ENCODE measurements around the gene TMEM154.

The TMEM154 gene

GRCh38 chr4:152679414-152680281, at the start of gene TMEM154:
Gene TMEM154 (minus strand): TSS chr4:152679997. CDS start chr4:152679933, 64 bp downstream.
- DNase-seq = peak; percentile 64

GRCh38 chr4:152729466-152729865, 49.7 kb upstream of the TMEM154 start:
- no peak for DNase-seq

GRCh38 chr4:152728343-152728742, 48.5 kb upstream of the TMEM154 start:
- DNase-seq = no peak

GRCh38 chr4:152727784-152728183, 48.0 kb upstream of the TMEM154 start:
- DNase-seq = no peak

GRCh38 chr4:152724494-152724893, 44.7 kb upstream of the TMEM154 start:
- DNase-seq = no peak

GRCh38 chr4:152723236-152723635, 43.4 kb upstream of the TMEM154 start:
- DNase-seq = no peak

- DNase-seq = no peak
These were observed 40.2 kb upstream of the TMEM154 start for GRCh38 chr4:152719801-152720556.

GRCh38 chr4:152719291-152719690, 39.5 kb upstream of the TMEM154 start:
- DNase-seq = no peak

GRCh38 chr4:152715076-152715475, 35.3 kb upstream of the TMEM154 start:
- DNase-seq = no peak

GRCh38 chr4:152713951-152714705, 34.3 kb upstream of the TMEM154 start:
- DNase-seq = no peak

- no peak for DNase-seq
These were observed 30.1 kb upstream of the TMEM154 start for GRCh38 chr4:152709675-152710438.

GRCh38 chr4:152708796-152709195, 29.0 kb upstream of the TMEM154 start:
- no peak for DNase-seq

GRCh38 chr4:152708361-152708760, 28.6 kb upstream of the TMEM154 start:
- no peak for DNase-seq

- no peak for DNase-seq
These were observed 27.8 kb upstream of the TMEM154 start for GRCh38 chr4:152707632-152708031.

- no peak for DNase-seq
These were observed 26.1 kb upstream of the TMEM154 start for GRCh38 chr4:152705903-152706302.

GRCh38 chr4:152704788-152705187, 25.0 kb upstream of the TMEM154 start:
- no peak for DNase-seq

- no peak for DNase-seq
These were observed 20.4 kb upstream of the TMEM154 start for GRCh38 chr4:152700151-152700550.

GRCh38 chr4:152699313-152699712, 19.5 kb upstream of the TMEM154 start:
- DNase-seq = no peak

- DNase-seq = no peak
These were observed 18.3 kb upstream of the TMEM154 start for GRCh38 chr4:152698089-152698499.

GRCh38 chr4:152697284-152698088, 17.7 kb upstream of the TMEM154 start:
- no peak for DNase-seq

- peak; percentile 70 for DNase-seq
These were observed 17.0 kb upstream of the TMEM154 start for GRCh38 chr4:152696764-152697261.
